Upper lobe of left lung (tissue), 4 donors: ENCODE data around the gene LRRC46.

ENCODE experiments used
- CTCF ChIP-seq, 6 experiments: fragments of 450-650 bp in 4 of 6; fragments of 200-600 bp in 2 of 6; sonication (generic) in 2 of 6; IDR thresholded peaks; one replicate each; pipeline ENCODE4 v1.5.1; 2016 to 2019; ENCODE audit warnings: antibody characterized with exemption in 6 of 6
- POLR2AphosphoS5 ChIP-seq, 2 donors: sonication (generic); formaldehyde crosslinking; IDR thresholded peaks; one replicate each; pipeline ENCODE4 v1.5.1; 2017; ENCODE audit warnings: antibody characterized with exemption in 2 of 2

GRCh38 chr17:47820033-47820789, 11.3 kb upstream of the LRRC46 start:
- peak in 1 of 2 donors; percentile 6 for TF ChIP-seq POLR2AphosphoS5 (IDR thresholded peaks at IDR 0.05)
- no peak for TF ChIP-seq CTCF (IDR thresholded peaks at IDR 0.05)
